Activated naive CD8-positive, alpha-beta T cell treated with anti-CD3 and anti-CD28 coated beads, Interleukin-2, amount 50 U/mL, for 16 hours (primary cell): ENCODE measurements around the gene SAMD11.

Source experiments
- DNase-seq: peaks from one replicate; pipeline ENCODE4 v3.0.0-alpha.2; 2020; ENCODE audit warnings: low read depth, low spot score

SAMD11 gene

DNA sequence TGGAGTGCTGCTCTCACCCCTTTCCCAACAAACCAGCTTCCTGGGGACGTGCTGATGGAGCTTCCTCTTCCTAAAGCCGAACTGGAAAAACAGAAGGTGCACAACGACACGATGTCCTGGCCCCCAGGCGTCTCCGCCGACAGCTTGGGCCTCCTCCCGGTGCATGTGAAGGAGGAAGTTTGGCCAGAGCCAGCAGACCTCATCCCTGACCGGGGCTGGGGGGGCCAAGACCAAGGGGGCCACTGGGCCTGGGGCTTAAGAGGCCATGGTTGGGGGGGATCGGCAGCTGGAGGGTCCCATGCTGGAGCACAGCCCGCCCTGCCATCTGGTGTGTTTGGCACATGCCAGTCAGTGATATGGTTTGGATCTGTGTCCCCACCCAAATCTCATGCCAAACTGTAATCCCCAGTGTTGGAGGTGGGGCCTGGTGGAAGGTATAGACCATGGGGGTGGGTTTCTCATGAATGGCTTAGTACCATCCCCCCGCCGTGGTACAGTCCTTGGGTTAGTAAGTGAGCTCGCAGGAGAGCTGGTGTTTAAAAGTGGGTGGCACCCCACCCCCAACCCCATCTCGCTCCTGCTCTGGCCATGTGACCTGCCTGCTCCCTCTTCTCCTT lies 69.8 kb downstream of the SAMD11 start:
- no peak for DNase-seq
